NCI-H1417 treated with DMSO at 0.1 percent for 48 hours (cell line): ENCODE data around the gene CD19.
"Not testable (repeated sequence)": the region's sequence is repeated elsewhere in the genome, so short reads cannot be mapped to it uniquely, and the experiment has no call there.

ENCODE experiments used
- DNase-seq: peaks from one replicate; lab custom pipeline; 2025; lab: John Stamatoyannopoulos, UW

CD19 gene

DNA sequence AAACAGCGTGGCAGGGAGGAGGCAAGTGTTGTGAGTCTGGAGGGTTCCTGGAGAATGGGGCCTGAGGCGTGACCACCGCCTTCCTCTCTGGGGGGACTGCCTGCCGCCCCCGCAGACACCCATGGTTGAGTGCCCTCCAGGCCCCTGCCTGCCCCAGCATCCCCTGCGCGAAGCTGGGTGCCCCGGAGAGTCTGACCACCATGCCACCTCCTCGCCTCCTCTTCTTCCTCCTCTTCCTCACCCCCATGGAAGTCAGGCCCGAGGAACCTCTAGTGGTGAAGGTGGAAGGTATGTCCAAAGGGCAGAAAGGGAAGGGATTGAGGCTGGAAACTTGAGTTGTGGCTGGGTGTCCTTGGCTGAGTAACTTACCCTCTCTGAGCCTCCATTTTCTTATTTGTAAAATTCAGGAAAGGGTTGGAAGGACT is at the start of gene CD19:
Gene CD19, plus strand, starts transcription at position 171 of the 425 bp plus-strand sequence. Its CDS starts 30 bp downstream, at position 201.
- DNase-seq = no peak

DNA sequence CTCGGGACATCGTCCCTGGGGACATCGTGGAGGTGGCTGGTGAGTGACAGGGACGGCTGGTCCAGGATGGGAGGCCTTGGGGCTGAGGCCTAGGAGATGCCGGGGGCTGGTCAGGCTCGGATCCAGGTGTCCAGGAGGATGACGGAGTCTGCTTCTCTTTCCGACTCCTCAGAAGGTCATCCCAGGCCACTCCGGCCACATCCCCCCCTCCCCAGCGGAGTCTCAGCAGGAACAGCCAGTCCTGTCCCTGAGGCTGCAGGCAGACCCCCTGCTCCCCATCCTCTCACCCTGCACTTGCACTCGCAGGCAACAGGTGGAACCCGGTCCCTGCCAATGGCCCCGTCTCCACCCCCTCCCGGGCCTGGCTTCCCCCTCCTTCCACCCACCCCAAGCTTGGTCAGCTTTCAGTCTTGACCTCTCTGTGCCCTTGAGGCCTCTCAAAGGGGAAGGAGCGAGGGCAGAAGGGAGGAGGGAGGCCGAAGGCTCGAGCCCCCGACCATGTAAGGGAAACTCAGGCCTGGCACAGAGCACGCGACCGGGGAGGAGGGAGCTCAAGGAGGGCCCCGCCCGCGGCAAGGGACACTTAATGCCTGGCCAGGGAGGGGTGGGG is 49.1 kb upstream of the CD19 start:
- no peak for DNase-seq

DNA sequence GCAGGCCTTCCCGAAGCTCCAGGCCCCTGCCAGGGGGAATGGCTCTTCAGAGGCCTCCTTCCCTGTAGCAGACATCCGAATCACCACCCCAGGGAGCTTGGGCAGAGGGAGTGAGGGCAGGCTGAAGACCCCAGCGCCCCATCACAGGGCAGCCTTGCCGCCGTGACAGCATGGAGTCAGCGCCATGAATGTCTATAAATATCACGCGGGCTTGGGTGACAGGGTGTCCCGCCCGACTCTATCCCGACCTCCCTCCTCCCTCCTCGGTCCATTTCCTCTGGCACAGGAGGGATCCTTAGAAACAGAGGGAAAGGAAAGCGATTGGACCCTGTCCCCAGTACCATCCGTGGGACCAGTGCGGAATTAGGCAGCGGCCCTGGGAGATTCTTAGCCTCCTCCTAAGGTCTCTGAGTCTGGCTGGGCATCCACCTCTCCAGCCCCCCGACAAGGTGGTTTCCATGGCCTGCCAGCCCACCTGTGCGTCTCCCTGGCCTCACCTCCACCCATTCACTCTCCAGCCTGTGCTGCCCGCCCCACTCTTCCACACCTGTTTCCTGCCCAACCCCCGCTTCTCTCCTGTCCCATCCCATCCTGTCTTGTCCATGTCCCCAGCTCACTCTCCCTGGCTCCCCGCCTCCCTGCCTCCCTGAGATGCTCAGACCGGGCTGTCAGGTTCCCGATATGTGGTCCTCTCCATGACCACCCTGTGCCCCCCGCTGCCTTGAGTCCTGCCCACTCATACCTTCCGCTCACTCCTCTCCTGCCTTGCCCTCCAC is 48.4 kb upstream of the CD19 start:
- DNase-seq = no peak

DNA sequence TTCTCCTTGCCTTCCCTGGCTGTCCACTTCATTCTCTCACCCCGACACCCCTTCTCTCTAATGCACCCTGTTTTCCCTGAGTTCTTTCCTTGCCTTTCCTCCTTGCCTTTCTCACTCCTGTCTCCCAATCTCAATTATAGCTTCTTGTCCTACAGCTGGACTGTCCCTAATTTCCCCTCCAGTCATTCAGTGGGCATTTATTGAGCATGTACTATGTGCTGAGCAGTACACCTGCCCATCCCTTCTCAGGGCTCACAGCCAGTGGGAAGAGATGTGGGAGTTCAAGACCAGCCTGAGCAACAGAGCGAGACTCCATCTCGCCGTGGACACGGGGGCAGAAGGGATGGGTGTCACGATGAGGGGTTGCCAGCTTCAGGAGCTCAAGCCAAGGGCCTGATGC is 47.7 kb upstream of the CD19 start:
- DNase-seq = no peak

DNA sequence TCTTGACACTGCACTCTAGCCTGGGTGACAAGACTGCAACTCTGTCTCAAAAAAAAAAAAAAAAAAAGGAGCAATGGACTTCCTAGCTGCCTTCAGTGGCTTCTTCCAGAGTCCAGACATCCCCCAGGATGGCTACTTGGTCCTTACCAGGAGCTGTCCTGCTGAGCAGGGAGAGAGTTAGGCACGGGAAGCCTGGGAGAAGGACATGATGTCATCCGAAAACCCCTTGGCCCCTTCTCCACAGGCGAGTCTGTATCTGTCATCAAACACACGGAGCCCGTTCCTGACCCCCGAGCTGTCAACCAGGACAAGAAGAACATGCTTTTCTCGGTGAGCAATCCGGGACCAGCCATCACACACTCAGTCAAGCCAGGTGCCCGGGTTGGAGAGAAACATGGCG is 44.8 kb upstream of the CD19 start:
- no peak for DNase-seq

DNA sequence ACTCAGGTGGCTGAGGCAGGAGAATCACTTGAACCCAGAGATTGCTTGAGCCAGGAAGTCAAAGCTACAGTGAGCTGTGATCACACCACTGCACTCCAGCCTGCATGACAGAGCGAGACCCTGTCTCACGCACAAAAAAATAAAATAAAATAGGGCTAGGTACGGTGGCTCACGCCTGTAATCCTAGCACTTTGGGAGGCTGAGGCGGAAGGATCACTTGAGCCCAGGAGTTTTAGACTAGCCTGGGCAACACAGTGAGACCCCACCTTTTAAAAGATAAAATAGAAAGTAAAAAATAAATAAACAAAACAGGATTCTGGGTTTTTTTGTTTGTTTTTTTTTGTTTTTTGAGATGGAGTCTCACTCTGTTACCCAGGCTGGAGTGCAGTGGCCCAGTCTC is 41.4 kb upstream of the CD19 start:
- DNase-seq = not testable (repeated sequence)

DNA sequence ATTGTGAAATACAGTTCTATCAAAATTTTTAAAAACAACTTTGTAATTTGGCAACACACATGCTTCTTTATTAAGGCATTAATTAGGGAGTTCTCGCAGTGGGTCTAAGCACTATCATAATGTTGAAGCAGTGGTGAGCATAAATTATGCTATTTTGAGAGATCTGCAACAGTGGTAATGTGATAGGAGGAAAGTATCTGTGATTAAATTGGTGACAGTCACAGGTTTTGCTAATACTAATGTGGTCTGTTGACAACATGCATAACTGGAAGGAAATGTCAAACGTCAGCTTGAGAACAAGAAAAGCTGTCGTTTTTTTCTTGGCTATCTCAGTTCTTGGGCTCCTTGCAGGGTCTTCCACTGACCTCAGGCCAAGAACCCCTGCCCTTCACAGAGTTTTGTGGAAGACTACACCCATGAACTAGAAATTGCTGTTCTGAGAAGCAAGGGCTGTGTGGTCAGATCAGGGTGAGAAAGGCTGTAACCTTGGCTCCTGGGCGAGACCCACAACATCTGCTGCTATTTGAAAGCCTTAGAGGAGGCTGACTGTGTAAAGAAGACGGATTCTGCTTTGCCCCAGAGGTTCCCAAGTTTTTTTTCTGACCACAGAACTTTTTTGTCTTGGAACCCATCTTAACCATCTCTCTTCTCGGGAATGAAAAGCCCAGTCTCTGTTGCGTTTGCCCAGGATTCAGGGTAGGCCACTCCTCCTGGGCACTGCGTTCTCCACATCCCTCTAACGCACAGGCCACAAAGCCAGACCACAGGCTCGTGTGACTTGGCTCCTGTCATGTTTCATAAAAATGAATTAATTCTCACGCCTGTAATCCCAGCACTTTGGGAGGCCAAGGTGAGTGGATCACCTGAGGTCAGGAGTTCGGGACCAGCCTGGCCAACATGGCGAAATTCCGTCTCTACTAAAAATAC is 39.5 kb upstream of the CD19 start:
- DNase-seq = no peak

DNA sequence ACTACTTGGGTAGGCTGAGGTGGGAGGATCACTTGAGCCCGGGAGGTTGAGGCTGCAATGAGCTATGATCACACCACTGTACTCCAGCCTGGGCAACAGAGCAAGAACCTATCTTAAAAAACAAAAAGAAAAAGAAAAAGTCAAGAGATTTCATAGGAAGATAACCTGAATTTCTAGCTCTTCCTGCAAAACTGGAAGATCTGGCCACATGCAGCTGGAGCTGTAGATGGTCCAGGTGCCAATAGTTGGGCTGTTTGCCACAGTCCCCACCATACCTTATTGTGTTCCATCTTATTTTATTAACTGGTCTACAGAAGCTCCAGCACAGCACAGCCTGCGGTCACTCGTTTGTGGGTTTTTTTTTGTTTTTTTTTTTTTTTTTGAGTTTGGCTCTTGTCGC is 38.5 kb upstream of the CD19 start:
- DNase-seq = no peak

DNA sequence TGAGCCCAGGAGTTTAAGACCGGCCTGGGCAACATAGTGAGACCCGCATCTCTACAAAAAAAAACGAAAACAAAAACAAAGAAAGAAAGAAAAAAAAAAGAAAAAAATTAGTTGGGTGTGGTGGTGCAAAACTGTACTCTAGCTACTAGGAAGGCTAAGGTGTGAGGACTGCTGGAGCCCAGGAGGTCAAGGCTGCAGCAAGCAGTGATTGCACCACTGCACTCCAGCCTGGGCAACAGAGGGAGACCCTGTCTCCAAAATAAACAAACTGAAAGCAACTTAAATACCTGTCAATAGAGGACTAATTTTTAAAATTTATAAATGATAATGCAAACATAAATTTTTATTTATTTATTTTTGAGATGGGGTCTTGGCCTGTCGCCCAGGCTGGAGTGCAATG is 36.2 kb upstream of the CD19 start:
- no peak for DNase-seq

DNA sequence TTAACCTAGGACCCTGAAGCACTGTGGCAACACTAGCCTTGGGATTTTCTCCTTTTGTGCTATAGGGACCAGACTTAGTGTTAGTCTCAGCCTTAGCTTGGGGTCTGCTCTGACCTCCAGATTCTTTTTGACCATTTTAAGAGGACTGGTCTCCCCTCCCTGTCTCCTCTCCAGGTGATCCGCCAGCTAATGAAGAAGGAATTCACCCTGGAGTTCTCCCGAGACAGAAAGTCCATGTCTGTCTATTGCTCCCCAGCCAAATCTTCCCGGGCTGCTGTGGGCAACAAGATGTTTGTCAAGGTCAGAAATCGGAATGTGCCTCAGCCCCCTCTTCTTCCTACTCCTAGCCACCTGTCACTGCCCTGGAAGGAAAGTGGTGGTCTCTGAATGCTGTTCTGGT is 33.9 kb upstream of the CD19 start:
- no peak for DNase-seq

DNA sequence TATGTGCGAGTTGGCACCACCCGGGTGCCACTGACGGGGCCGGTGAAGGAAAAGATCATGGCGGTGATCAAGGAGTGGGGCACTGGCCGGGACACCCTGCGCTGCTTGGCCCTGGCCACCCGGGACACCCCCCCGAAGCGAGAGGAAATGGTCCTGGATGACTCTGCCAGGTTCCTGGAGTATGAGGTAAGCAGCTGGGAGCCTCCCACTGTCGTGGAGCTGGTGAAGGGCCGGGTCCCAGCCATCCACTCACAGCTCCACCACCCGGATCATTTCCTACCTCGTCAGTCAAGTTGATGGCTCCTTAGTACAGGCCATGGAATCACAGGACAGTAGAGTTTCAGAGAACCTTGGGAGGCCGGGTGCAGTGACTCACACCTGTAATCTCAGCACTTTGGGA is 33.5 kb upstream of the CD19 start:
- DNase-seq = no peak

DNA sequence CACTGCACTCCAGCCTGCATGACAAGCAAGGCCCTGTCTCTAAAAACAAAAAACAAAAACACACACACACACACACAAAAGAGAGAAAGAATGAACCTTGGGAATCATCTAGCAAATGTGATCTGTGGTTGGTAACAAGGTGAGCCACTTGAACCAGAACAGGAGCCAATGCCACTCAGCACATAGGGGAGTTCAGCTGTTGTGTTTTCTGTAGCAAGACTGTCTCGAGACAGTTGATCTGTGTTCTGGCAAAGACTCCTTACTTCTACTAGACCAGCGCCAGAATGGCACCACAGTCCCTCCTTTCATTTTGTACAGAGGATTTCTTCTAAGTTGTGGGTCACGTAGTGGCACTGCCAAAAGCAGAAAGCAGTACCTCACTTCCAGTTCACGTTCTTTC is 32.8 kb upstream of the CD19 start:
- no peak for DNase-seq

DNA sequence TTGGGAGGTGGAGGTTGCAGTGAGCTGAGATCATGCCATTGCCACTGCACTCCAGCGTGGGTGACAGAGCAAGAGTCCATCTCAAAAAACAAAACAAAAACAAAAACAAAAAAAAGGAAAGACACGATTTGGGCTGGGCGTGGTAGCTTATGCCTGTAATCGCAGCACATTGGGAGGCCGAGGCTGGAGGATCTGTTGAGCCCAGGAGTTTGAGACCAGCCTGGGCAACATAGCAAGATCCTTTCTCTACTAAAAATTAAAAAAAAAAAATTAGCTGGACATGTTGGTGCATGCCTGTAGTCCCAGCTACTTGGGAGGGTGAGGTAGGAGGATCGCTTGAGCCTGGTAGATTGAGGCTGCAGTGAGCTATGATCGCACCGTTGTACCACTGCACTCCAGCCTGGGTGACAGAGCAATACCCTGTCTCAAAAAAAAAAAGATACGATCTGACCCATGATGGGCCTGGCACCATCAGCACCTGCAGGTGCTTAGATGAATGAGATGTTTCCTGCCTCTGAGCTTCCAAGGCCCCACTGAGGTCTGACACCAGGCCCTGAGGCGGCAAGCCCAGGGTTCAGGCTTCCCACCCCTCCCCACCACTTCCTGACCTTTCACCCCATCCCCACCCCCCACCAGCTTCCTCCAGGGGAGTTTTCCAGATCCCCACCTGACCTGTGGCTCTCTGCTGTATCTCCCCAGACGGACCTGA is 31.7 kb upstream of the CD19 start:
- no peak for DNase-seq

DNA sequence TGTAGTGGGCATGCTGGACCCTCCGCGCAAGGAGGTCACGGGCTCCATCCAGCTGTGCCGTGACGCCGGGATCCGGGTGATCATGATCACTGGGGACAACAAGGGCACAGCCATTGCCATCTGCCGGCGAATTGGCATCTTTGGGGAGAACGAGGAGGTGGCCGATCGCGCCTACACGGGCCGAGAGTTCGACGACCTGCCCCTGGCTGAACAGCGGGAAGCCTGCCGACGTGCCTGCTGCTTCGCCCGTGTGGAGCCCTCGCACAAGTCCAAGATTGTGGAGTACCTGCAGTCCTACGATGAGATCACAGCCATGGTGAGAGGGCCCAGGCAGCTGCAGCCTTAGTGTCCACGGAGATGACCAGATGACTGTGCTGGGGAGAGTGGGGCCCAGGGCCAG is 31.2 kb upstream of the CD19 start:
- no peak for DNase-seq

DNA sequence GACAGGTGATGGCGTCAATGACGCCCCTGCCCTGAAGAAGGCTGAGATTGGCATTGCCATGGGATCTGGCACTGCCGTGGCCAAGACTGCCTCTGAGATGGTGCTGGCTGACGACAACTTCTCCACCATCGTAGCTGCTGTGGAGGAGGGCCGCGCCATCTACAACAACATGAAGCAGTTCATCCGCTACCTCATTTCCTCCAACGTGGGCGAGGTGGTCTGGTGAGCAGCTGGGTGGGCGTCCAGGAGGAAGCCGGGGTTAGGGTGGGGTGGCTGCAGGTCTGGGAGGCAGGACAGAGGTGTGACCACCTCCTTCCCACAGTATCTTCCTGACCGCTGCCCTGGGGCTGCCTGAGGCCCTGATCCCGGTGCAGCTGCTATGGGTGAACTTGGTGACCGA is 29.9 kb upstream of the CD19 start:
- no peak for DNase-seq

DNA sequence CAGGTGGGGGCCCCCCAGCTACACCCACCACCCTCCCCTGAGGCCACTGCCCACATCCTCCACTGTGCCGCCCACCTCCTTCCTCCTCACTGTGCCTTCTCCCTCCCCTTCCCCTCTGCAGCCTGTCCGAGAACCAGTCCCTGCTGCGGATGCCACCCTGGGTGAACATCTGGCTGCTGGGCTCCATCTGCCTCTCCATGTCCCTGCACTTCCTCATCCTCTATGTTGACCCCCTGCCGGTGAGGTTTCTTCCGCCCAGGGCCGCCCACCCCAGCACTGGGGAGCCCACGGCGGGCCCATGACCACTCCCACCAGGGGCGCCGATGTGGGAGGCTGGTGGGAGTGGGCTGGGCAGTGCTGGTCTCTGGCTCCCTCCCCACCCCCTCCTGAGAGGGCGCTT is 28.9 kb upstream of the CD19 start:
- no peak for DNase-seq

DNA sequence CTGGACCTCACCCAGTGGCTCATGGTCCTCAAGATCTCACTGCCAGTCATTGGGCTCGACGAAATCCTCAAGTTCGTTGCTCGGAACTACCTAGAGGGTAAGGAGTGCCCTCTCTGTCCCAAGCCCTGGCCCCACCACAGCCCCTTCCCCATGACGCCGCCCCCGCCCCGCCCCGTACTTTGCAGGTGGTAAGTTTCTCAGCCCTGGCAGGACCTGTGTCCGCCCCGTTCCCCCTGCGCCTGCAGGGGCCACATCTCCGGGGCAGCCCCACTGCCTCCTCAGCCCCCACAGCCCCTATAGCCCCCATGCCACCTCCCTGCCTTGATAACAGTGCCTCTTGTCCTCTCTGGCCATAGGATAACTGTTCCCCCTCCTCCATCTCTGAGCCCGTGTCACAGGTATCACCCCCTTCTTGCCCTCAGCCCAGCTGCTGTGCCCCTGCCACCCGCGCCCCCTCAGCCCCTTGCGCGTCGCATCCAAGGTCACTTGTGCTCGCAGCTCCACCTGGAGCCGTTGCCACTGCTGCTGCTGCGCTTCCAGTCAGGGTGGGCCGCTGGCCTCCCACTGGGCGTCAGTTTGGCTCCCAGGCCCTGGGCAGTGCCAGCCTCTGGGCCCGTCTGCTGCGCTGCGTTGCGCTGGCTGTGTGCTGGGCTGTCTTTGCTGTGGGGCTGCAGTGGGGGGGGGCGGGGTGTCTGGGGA is 28.3 kb upstream of the CD19 start:
- DNase-seq = no peak

DNA sequence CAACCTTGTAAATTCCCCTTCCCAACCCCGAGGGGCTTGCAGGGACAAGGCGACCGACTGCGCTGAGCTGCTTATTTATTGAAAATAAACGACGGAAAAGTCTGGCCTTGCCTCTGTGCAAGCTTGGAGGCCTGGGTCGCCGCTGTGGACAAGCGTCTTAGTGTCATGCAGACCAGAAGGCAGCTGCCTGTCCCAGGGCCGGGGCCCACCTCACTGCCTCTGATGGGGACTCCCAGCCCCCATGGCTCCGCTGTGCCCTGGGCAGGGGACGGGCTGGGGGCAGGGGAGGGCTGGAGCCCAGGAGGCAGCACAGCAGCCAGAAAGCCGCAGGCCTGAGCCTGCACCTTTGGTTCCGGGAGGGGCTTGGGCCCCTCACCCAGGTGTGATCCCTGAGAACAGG is 27.4 kb upstream of the CD19 start:
- DNase-seq = no peak

DNA sequence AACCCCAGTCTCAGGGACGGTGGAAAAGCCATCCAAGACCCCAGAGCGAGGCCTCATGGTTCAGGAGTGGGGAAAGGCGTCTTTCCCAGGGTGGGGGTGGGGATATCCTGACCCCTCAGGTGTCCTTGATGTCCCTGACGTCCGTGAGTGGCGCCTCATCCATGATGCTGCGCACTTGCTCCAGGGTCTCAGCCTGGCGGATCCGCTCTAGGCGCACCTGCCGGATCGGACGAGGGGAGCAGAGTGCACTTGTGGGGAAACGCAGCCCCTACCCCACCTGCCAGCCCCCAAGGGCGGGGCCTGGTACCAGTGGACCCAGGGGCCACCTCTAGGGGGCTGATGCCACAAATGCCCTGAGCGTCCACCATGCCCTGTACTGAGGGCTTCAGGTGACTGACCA is 26.9 kb upstream of the CD19 start:
- no peak for DNase-seq

DNA sequence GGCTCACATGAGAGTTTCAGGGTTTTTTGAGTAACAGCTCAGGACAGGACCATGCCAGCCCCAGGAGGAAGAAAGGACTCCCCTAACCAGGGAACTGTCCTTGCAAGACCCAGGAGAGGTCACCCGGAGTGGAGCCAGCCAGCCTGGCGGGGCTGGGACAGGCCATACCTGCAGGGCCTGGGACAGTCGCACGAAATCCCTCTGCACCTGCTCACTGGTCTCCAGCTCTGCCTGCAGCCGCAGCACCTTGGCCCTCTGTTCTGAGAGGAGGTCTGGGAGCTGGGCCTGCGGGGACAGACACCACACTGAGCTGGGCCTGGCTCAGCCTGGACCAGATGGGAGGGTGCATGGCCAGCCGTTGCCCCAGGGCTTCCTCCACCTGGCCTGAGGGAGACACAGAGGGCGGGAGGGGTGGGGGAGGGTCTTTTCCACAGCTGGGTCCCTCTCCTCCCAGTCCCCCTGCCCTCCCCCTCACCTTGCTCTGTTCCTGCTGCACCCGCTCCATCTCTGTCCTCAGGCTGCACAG is 26.5 kb upstream of the CD19 start:
- no peak for DNase-seq

DNA sequence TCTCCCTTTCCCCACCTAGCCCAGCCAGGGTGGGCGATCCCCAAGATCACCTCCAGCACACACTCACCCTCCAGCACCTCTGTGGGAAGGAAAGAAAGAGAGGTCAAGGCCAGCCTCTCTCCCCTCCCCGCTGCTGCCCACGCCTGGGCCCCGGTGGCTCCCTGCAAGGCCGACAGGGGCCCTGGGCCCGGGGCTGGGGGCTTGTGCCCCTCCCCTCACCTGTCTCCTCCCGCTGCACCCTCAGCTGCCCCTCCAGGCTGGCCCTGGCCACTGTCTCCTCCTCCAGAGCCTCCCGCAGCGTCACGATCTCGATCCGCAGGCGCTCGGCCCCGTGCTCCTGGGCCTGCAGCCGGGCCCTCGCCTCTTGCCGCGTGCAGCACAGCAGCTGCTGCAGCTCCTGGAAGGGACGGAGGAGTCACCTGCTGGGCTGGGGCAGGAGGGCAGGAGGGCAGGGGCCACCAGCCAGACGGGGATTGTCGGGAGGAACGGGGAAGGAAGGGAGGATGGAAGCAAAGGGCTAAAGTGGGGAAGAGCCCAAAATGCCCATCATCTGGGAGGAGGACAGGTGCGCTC is 25.9 kb upstream of the CD19 start:
- DNase-seq = no peak
